SU-DHL-6 (cell line): Measurements from ENCODE around the gene FHAD1.

Source experiments
- H2AFZ ChIP-seq: fragments of 200-600 bp; sonication (generic); 2 replicates; pipeline ENCODE4 v1.6.1; 2014; ENCODE audit warnings: low read depth, mild to moderate bottlenecking, moderate library complexity, mixed read lengths, antibody characterized with exemption, low read length; ENCODE audit not compliant: severe bottlenecking
- H3F3A ChIP-seq: fragments of 200-600 bp; shearing (Covaris generic); 2 replicates; pipeline ENCODE4 v1.6.0; 2016; ENCODE audit warnings: antibody characterized with exemption, mild to moderate bottlenecking; ENCODE audit not compliant: insufficient read depth
- H3K27ac ChIP-seq: fragments of 200-600 bp; sonication (generic); 2 replicates; pipeline ENCODE4 v1.5.1; 2016; ENCODE audit warnings: low read depth, mild to moderate bottlenecking, low read length, moderate library complexity, mixed read lengths
- H3K27me3 ChIP-seq: fragments of 200-600 bp; sonication (generic), shearing (Covaris generic); 2 replicates; pipeline ENCODE4 v1.6.0; 2014; ENCODE audit warnings: mild to moderate bottlenecking, low read length
- H3K36me3 ChIP-seq: fragments of 200-600 bp; sonication (generic); 2 replicates; pipeline ENCODE4 v1.6.1; 2014; ENCODE audit warnings: mild to moderate bottlenecking, low read length, mixed read lengths
- H3K4me2 ChIP-seq: fragments of 300-600, 200-600 bp; shearing (Covaris generic), sonication (generic); 2 replicates; pipeline ENCODE4 v1.6.0; 2014; ENCODE audit warnings: low read length, low read depth, mild to moderate bottlenecking; ENCODE audit not compliant: poor library complexity, severe bottlenecking
- H3K4me3 ChIP-seq: fragments of 200-600 bp; sonication (generic); 2 replicates; pipeline ENCODE4 v1.5.1; 2014; ENCODE audit warnings: antibody characterized with exemption, low read length, mild to moderate bottlenecking, mixed read lengths; ENCODE audit not compliant: insufficient read depth, poor library complexity, severe bottlenecking
- H3K79me2 ChIP-seq: fragments of 200-600 bp; sonication (generic); 2 replicates; pipeline ENCODE4 v1.6.1; 2014; ENCODE audit warnings: mild to moderate bottlenecking, low read length, moderate library complexity; ENCODE audit not compliant: insufficient read depth
- H3K9ac ChIP-seq: fragments of 200-600 bp; sonication (generic); 2 replicates; pipeline ENCODE4 v1.7.0; 2014; ENCODE audit warnings: mild to moderate bottlenecking, low read length
- H3K9me2 ChIP-seq: fragments of 200-600 bp; sonication (generic); replicated peaks from 2 replicates; pipeline ENCODE4 v1.6.1; 2014; ENCODE audit warnings: low read length; ENCODE audit not compliant: insufficient read depth
- H3K9me3 ChIP-seq: fragments of 200-600 bp; sonication (generic); 2 replicates; pipeline ENCODE4 v1.6.1; 2014; ENCODE audit warnings: low read length, mixed read lengths; ENCODE audit not compliant: insufficient read depth
- H4K20me1 ChIP-seq: fragments of 200-600 bp; sonication (generic); 2 replicates; pipeline ENCODE4 v1.6.1; 2014; ENCODE audit warnings: low read depth, mild to moderate bottlenecking, antibody characterized with exemption, low read length, moderate library complexity, mixed read lengths
- CTCF ChIP-seq: fragments of 200-600 bp; sonication (generic); IDR thresholded peaks from one replicate; pipeline ENCODE4 v1.5.1; 2017; ENCODE audit warnings: antibody characterized with exemption, mild to moderate bottlenecking, low read length, moderate library complexity; ENCODE audit not compliant: insufficient read depth, poor library complexity, severe bottlenecking
- EZH2phosphoT487 ChIP-seq: fragments of 200-600 bp; sonication (generic), shearing (Covaris generic); conservative IDR thresholded peaks from 2 replicates; pipeline ENCODE4 v1.6.1; 2018; ENCODE audit warnings: mild to moderate bottlenecking, antibody characterized with exemption, low read length, moderate library complexity, mixed read lengths

The FHAD1 gene

GRCh38 chr1:15436881-15437442 lies 189.9 kb downstream of the FHAD1 start:
- Histone ChIP-seq H2AFZ (no peak overlapping the region), H3K9me2 (no peaks in the 10 kb centered on the region), H3K9ac (no peak overlapping the region), H3F3A (no peaks in the 10 kb centered on the region), H3K36me3 (no peaks in the 10 kb centered on the region), H4K20me1 (no peaks in the 10 kb centered on the region), H3K9me3 (no peaks in the 10 kb centered on the region), H3K27me3 (no peaks in the 10 kb centered on the region), H3K27ac (no peak overlapping the region), H3K4me2 (no peak overlapping the region), H3K79me2 (no peaks in the 10 kb centered on the region), H3K4me3 (no peak overlapping the region)
- TF ChIP-seq EZH2phosphoT487 (no peak), CTCF (no peak)

- no peaks in the 10 kb centered on the region for H4K20me1 ChIP-seq
- no peak overlapping the region for H3K4me3 ChIP-seq
- H3K4me2 ChIP-seq, result no peak overlapping the region
- H3K9ac ChIP-seq, result no peak overlapping the region
- H3K9me3 ChIP-seq, result no peaks in the 10 kb centered on the region
- TF ChIP-seq EZH2phosphoT487, result no peak
- no peak for TF ChIP-seq CTCF
- H3K36me3 ChIP-seq, result no peaks in the 10 kb centered on the region
- H3K27ac ChIP-seq, result no peak overlapping the region
- no peaks in the 10 kb centered on the region for H3K79me2 ChIP-seq
- no peaks in the 10 kb centered on the region for H3K27me3 ChIP-seq
- no peaks in the 10 kb centered on the region for H3F3A ChIP-seq
- no peaks in the 10 kb centered on the region for H3K9me2 ChIP-seq
- H2AFZ ChIP-seq, result no peak overlapping the region
These were observed 192.3 kb downstream of the FHAD1 start for GRCh38 chr1:15439325-15439724.

- no peaks in the 10 kb centered on the region for H3K79me2 ChIP-seq
- H4K20me1 ChIP-seq, result no peaks in the 10 kb centered on the region
- no peak overlapping the region for H3K4me3 ChIP-seq
- TF ChIP-seq CTCF, result no peak
- TF ChIP-seq EZH2phosphoT487, result no peak
- no peaks in the 10 kb centered on the region for H3F3A ChIP-seq
- no peak overlapping the region for H3K4me2 ChIP-seq
- H3K9me3 ChIP-seq, result no peaks in the 10 kb centered on the region
- no peaks in the 10 kb centered on the region for H3K36me3 ChIP-seq
- H3K27ac ChIP-seq, result no peak overlapping the region
- no peaks in the 10 kb centered on the region for H3K9me2 ChIP-seq
- H3K27me3 ChIP-seq, result no peaks in the 10 kb centered on the region
- H2AFZ ChIP-seq, result no peak overlapping the region
- no peak overlapping the region for H3K9ac ChIP-seq
These were observed 193.3 kb downstream of the FHAD1 start for GRCh38 chr1:15440357-15440756.
